ENCODE measurements around the gene IGSF5.

The IGSF5 gene

DNA sequence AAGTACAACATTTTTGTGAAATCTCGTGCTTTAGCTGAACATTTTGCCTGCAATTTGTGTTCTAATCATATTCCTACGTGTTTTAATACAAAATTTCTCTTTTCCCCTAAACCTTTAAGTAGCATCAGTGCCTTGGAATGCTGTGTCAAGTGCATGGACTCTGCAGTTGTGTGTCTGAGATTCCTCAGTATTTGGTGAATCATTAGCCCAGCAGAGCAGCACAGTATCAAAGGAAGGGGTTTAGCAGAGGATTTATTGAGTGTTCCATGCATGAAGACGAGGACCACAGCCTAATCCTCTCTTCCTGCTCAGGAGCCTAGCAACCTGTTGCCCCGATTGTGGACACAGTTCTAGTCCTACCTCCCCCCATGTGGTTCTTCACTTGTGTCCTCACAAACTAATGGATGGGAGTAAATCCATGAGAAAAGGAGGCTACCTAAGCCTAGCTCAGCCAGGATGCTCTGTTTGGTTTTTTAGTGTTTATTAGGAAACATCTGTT, 92.9 kb downstream of the IGSF5 start:
- no peak for DNase-seq

- no peak for DNase-seq
Measured at GRCh38 chr21:39840373-39841097, 95.6 kb downstream of the IGSF5 start.

DNA sequence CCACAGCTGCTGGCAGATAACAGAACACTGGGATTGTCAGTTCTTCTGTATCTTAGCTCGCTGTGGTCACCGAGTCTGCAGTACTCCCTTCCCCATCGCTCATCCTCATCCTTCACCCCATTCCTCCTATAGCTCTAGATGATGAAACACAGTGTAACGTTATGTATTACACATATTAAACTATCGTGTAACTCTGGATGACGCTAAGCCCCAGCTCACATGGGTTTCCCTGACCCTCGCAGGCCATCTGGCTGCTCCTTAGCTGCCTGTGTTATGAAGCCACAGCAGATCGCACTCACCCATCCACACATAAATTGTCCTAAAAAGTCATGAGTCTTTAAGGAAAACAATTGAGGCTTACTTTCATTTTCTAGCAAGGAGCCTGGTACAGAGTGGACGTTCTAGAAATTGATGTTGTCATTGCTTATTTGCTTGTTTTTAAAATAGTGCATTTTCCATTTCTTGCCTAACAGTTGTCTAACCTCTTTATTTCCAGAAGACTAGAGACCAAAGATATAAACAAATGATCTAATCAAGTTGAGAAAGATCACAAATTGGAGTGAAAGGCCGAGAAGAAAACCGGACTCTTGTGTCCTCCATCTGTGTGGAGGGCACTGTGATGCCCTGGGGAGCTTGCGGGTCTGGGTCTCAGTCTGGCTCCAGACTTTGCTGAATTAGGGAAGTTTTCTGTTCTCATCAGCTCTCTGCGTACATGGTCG, 97.9 kb downstream of the IGSF5 start:
- no peak for DNase-seq

DNA sequence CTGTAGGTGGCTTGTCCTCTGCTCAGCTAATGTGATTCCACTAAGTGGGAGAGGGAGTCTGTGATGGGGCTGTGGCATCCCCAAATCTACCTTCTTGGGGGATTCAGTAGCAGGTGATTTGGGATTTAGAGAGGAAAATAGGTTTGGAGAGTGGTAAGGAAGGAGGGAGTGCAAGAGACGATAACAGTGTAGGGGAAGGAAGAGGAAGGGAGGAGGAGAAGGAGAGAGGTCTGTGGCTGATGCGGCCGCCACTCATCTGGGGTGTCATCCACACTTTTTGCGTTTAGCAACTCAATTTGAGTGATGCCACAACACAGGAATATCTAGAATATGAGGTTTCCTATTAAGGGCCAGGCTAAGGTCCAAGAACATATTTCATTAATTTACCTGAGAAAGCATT, 98.5 kb downstream of the IGSF5 start:
- DNase-seq, result no peak

GRCh38 chr21:39843916-39844315, 98.9 kb downstream of the IGSF5 start:
- DNase-seq, result no peak

DNA sequence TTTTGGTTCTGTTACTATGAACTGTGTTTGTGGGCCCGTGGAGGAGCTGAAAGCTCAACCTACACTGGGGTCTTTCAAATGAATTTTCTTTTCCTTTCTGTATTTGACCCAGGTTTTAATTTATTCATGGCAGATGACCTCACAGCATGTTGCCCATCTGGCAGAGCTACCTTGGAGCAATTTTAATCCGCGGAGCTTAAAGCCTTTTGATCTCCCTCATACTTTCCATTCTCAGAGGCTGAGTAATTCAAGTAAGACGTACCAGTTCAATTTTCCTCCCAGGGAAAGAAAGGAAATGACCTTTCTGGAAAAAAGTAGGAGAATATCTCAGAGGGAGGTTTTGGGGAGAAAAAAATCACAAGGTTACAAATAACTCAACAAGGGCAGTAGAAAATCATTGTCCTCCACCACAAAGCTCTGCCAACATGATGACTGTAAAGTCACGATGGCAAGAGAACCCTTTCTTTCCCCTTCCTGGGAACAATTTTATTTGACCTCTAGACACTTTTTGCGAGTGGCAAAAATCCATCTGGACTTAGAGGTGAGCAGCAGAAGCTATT, 100.7 kb downstream of the IGSF5 start:
- DNase-seq, result no peak

DNA sequence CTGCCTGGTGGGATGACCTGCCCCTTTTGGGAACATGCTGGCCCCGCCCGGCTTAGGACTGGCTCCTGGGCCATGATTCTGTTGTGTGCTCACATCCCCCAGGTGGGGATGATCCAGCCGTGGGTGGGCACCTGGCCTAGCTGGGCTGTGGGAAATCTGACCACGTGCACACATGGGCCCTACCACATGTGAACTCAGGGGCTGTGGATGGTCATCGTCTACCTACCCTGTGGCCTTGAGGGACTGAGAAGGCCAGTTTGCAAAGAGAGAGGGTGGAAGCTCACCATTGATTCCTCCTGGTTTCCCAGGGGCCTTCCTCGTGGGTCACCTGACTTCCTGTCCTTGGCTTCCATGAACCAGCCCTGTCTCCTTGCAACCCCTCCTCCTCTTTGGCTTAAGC, 102.9 kb downstream of the IGSF5 start:
- no peak for DNase-seq

- no peak for DNase-seq
Measured at GRCh38 chr21:39849014-39849655, 104.2 kb downstream of the IGSF5 start.

DNA sequence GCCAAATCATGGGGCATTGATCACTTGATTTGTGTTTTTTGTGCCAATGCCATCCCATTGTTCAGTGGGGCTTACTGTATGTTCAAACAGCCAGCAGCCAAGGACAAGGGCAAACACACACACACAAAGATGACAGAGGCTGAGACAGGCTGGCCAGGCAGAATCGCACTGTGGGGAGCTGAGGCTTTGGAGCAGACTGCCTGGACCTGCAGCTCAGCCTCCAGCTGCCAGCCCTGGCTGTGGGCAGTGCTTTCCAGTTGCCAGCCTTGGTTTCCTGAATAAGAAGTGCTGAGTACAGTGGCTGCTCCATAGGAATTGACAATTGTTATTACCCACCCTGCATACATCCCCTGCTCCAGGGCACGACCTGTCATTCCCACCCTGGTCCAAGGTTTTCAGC, 105.3 kb downstream of the IGSF5 start:
- no peak for DNase-seq

- DNase-seq, result no peak
Measured at GRCh38 chr21:39851002-39851618, 106.1 kb downstream of the IGSF5 start.
